ENCODE measurements around the gene KIF26A.

Gene KIF26A

GRCh38 chr14:104157016-104157928 is 18.9 kb downstream of the KIF26A start:
- DNase-seq (ENCODE audit: low spot score): no peak

GRCh38 chr14:104158827-104159798 is 20.7 kb downstream of the KIF26A start:
- DNase-seq (ENCODE audit: low spot score): no peak

GRCh38 chr14:104159990-104160389 is 21.6 kb downstream of the KIF26A start:
- no peak for DNase-seq (ENCODE audit: low spot score)

GRCh38 chr14:104161602-104162367 is 23.4 kb downstream of the KIF26A start:
- DNase-seq (ENCODE audit: low spot score): no peak

GRCh38 chr14:104162495-104162894 is 24.1 kb downstream of the KIF26A start:
- no peak for DNase-seq (ENCODE audit: low spot score)

GRCh38 chr14:104163541-104163940 is 25.2 kb downstream of the KIF26A start:
- no peak for DNase-seq (ENCODE audit: low spot score)

GRCh38 chr14:104164041-104164440 is 25.7 kb downstream of the KIF26A start:
- DNase-seq (ENCODE audit: low spot score): no peak

- DNase-seq (ENCODE audit: low spot score): no peak
Measured at GRCh38 chr14:104164512-104164911, 26.1 kb downstream of the KIF26A start.

- no peak for DNase-seq (ENCODE audit: low spot score)
Measured at GRCh38 chr14:104166698-104167097, 28.3 kb downstream of the KIF26A start.

- no peak for DNase-seq (ENCODE audit: low spot score)
Measured at GRCh38 chr14:104168603-104169002, 30.2 kb downstream of the KIF26A start.

GRCh38 chr14:104169005-104169698 is 30.8 kb downstream of the KIF26A start:
- no peak for DNase-seq (ENCODE audit: low spot score)

- DNase-seq (ENCODE audit: low spot score): no peak
Measured at GRCh38 chr14:104169699-104170479, 31.5 kb downstream of the KIF26A start.

GRCh38 chr14:104171029-104171697 is 32.8 kb downstream of the KIF26A start:
- no peak for DNase-seq (ENCODE audit: low spot score)

GRCh38 chr14:104171895-104172294 is 33.5 kb downstream of the KIF26A start:
- DNase-seq (ENCODE audit: low spot score): no peak

- DNase-seq (ENCODE audit: low spot score): no peak
Measured at GRCh38 chr14:104172349-104172748, 34.0 kb downstream of the KIF26A start.

GRCh38 chr14:104172880-104173279 is 34.5 kb downstream of the KIF26A start:
- DNase-seq (ENCODE audit: low spot score): no peak

- DNase-seq (ENCODE audit: low spot score): no peak
Measured at GRCh38 chr14:104174051-104174450, 35.7 kb downstream of the KIF26A start.

GRCh38 chr14:104175041-104175440 is 36.7 kb downstream of the KIF26A start:
- DNase-seq (ENCODE audit: low spot score): no peak

GRCh38 chr14:104175811-104176210 is 37.4 kb downstream of the KIF26A start:
- no peak for DNase-seq (ENCODE audit: low spot score)

- no peak for DNase-seq (ENCODE audit: low spot score)
Measured at GRCh38 chr14:104176611-104177010, 38.2 kb downstream of the KIF26A start.
